Progenitor cell of endocrine pancreas (in vitro differentiated cells): ENCODE results near the gene STK32B. TPM values are rescaled to one million over a fixed set of nuclear protein-coding genes. Genes with fewer than 3 reads are reported as not detected.
"Not testable (repeated sequence)": the region's sequence is repeated elsewhere in the genome, so short reads cannot be mapped to it uniquely, and the experiment has no call there.

Experiments
- DNase-seq: peaks from one replicate; pipeline ENCODE4 v3.0.0; 2021; ENCODE audit warnings: low spot score; ENCODE audit not compliant: unreplicated experiment
- H3K27ac Mint-ChIP-seq: 2 replicates; pipeline ENCODE4 v1.8.0; 2021; ENCODE audit warnings: mild to moderate bottlenecking, moderate library complexity, mixed read lengths
- H3K27me3 Mint-ChIP-seq: 2 replicates; pipeline ENCODE4 v1.8.0; 2021; ENCODE audit warnings: mixed read lengths
- H3K36me3 Mint-ChIP-seq: 2 replicates; pipeline ENCODE4 v1.8.0; 2022; ENCODE audit warnings: mixed read lengths; ENCODE audit not compliant: insufficient read depth
- H3K4me1 Mint-ChIP-seq: 2 replicates; pipeline ENCODE4 v1.8.0; 2021; ENCODE audit warnings: low read depth, mixed read lengths
- H3K4me3 Mint-ChIP-seq: 2 replicates; pipeline ENCODE4 v1.8.0; 2021; ENCODE audit warnings: low read depth, mild to moderate bottlenecking, moderate library complexity, mixed read lengths
- H3K9me3 Mint-ChIP-seq: 2 replicates; pipeline ENCODE4 v1.8.0; 2021; ENCODE audit warnings: low read depth, mixed read lengths
- CTCF ChIP-seq: fragments of 200-600 bp; sonication (generic); IDR thresholded peaks from one replicate; pipeline ENCODE4 v1.5.0; 2021; ENCODE audit warnings: antibody characterized with exemption, mild to moderate bottlenecking; ENCODE audit not compliant: unreplicated experiment
- total RNA-seq: library from RNA; stranded (reverse); gene quantifications from 2 replicates; pipeline ENCODE4 v1.2.1, GENCODE V29; 2021

Gene STK32B
- total RNA-seq, 1 donor from 2014 or later: 0.36 TPM

DNA sequence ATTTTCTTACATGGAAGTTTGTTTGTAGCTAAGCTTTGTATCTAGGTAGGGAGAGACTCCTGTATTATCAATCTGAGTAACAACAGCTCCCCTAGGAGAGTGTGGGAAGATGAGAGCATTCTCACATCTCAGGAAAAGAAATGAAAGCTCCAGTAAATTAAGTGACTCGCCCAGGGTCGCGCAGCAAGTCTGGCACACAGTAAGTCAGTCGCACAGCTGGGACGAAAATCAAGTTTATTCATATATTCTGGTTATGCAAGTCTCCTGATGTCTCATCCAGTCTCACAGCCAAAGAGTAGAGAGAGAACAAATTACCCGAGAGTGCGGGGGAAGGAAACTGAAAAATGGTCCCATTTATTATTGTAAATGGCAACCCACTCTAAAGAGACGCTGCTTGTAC, 216.1 kb downstream of the STK32B start:
- H3K9me3 Mint-ChIP-seq: no peaks in the 10 kb centered on the region
- peaks cover 31% of the 10 kb centered on the region for H3K27me3 Mint-ChIP-seq
- no peak for TF ChIP-seq CTCF
- H3K4me1 Mint-ChIP-seq: no peaks in the 10 kb centered on the region
- no peak for DNase-seq
- no peaks in the 10 kb centered on the region for H3K36me3 Mint-ChIP-seq
- H3K4me3 Mint-ChIP-seq: no peak overlapping the region
- H3K27ac Mint-ChIP-seq: no peak overlapping the region

DNA sequence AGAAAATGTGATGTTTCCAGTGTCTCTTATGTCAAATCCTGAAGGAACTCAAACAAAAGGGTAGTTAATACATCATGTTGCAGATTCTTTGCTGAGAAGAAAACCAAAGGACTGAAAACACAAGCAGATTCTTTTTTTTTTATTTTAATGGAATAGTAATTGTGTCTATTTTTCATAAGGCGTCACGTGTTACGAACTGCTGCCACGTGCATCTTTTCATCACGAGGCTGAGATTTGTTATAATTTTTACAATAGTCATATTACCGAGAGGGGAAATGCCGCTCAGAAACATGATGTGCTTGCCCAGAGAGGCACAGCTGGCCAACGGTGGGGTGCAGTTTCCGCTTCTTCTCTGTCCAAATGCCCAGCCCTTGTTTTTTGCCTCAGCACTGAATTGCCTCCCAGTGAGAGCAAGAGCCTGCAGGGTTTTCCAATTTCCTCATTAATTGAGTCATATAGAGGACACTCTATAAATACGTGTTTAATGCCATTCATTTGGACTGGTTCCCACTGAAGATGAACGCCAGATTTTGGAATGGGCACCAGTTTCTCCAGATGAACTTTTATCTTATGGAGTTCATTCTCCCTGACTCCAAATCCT, 225.3 kb downstream of the STK32B start:
- TF ChIP-seq CTCF: no peak
- Mint-ChIP-seq H3K36me3 (no peaks in the 10 kb centered on the region), H3K4me3 (no peak overlapping the region), H3K27ac (no peak overlapping the region), H3K4me1 (peaks cover 7% of the 10 kb centered on the region), H3K9me3 (no peaks in the 10 kb centered on the region), H3K27me3 (no peaks in the 10 kb centered on the region)
- DNase-seq: no peak

DNA sequence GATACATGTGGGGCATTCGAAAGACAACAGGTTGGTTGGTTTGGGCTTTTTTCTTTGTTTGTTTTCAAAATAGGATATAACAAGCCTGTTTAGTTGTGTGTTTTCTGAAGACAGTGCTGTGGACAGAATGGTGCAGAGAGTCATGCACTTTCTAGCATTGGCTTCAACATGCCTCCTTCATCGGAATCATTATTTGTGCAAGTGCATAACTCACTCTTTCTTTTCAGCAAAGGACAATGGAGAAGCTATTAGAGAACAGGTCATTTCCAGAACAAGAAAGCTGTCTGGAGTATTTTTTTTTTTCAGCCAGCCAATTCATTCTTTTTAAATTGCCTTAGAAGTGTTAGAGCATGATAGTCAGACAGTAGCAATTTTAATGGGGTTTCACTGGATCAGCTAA, 225.8 kb downstream of the STK32B start:
- Mint-ChIP-seq H3K27me3 (no peaks in the 10 kb centered on the region), H3K9me3 (no peaks in the 10 kb centered on the region), H3K4me1 (peaks cover 7% of the 10 kb centered on the region), H3K27ac (no peak overlapping the region), H3K36me3 (no peaks in the 10 kb centered on the region), H3K4me3 (no peak overlapping the region)
- no peak for TF ChIP-seq CTCF
- no peak for DNase-seq

DNA sequence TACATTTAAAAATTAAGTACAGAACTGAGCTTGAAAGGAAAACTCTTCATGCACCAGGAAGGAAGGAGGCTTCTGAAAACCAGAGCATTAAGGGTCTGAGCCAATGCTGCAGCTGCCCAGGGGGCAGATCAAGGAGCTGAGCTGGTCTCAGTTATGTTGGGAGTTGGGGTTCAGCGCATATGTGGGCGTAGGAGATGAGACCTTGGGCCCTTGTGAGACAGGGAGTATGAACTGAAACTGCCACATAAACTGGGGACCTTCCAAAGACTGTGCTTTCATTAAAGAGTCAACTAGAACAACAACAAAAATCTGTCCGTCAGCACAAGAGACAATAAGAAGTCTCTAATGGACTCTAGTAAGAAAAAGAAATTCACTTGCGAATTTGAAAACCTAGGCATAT, 226.9 kb downstream of the STK32B start:
- Mint-ChIP-seq H3K36me3 (no peaks in the 10 kb centered on the region), H3K9me3 (no peaks in the 10 kb centered on the region), H3K4me1 (peaks cover 7% of the 10 kb centered on the region), H3K27me3 (no peaks in the 10 kb centered on the region), H3K27ac (no peak overlapping the region), H3K4me3 (no peak overlapping the region)
- TF ChIP-seq CTCF: no peak
- DNase-seq: no peak

DNA sequence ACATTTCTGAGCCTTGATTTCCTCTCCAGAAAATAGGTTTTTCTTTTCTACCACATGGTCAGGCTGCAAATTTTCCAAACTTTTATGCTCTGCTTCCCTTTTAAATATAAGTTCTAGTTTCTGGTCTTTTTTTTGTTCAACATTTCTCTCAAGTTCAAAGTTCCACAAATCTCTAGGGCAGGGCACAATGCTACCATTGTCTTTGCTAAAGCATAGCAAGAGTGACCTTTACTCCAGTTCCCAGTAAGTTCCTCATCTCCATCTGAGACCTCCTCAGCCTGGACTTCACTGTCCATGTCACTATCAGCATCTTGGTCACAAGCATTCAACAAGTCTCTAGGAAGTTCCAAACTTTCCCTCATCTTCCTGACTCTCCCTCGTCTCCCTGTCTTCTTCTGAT, 228.8 kb downstream of the STK32B start:
- DNase-seq, H3K36me3 Mint-ChIP-seq, H3K4me1 Mint-ChIP-seq, H3K9me3 Mint-ChIP-seq, H3K4me3 Mint-ChIP-seq, H3K27me3 Mint-ChIP-seq, H3K27ac Mint-ChIP-seq: not testable (repeated sequence)

DNA sequence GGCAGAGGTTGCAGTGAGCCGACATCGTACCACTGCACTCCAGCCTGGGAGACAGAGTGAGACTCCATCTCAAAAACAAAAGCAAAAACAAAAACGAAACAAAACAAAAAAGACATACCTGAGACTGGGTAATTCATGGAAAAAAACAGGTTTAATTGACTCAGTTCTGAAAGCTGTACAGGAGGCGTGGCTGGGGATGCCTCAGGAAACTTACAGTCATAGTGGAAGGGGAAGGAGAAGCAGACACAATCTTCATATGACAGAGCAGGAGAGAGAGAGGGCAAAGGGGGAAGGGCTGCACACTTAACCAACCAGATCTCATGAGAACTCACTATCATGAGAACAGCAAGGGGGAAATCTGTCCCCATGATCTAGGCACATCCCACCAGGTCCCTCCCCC, 229.5 kb downstream of the STK32B start:
- Mint-ChIP-seq H3K27ac (no peak overlapping the region), H3K27me3 (peaks cover 2% of the 10 kb centered on the region), H3K36me3 (no peaks in the 10 kb centered on the region)

More for the DNA sequence above, 229.5 kb downstream of the STK32B start:
- no peak for DNase-seq
- Mint-ChIP-seq H3K4me3 (no peak overlapping the region), H3K9me3 (no peaks in the 10 kb centered on the region), H3K4me1 (peaks cover 7% of the 10 kb centered on the region)
- TF ChIP-seq CTCF: no peak
